Endothelial cell of umbilical vein (primary cell): Measurements from ENCODE around the gene MSANTD7.

ENCODE experiments used
- CTCF ChIP-seq, 2 donors: IDR thresholded peaks; 1 replicate in 1 of 2; 2 replicates in 1 of 2; pipeline ENCODE4 v1.5.1; 2011; ENCODE audit warnings: low read length in 2 of 2, mild to moderate bottlenecking in 2 of 2, moderate library complexity in 2 of 2, control low read depth in 1 of 2, inconsistent platforms in 1 of 2, low read depth in 1 of 2; ENCODE audit not compliant: insufficient read depth in 1 of 2; ENCODE audit errors: extremely low read depth in 1 of 2
- MYC ChIP-seq: IDR thresholded peaks from one replicate; pipeline ENCODE4 v1.6.1; 2011; ENCODE audit warnings: mild to moderate bottlenecking, low read depth, low read length
- POLR2A ChIP-seq: IDR thresholded peaks from 2 replicates; pipeline ENCODE4 v1.6.1; 2012; ENCODE audit warnings: low read depth, mild to moderate bottlenecking, control low read depth, low read length
- POLR2AphosphoS5 ChIP-seq: IDR thresholded peaks from 2 replicates; pipeline ENCODE4 v1.6.1; 2012; ENCODE audit warnings: low read depth, mild to moderate bottlenecking, control low read depth, low read length, moderate library complexity; ENCODE audit not compliant: insufficient read depth

- no peak for TF ChIP-seq POLR2A
- no peak for TF ChIP-seq CTCF (IDR thresholded peaks at IDR 0.05; ENCODE audit: extremely low read depth in 1 of 2, insufficient read depth in 1 of 2, low read depth in 1 of 2, low read length in 2 of 2)
- TF ChIP-seq POLR2AphosphoS5, result no peak
- no peak for TF ChIP-seq MYC
Measured at GRCh38 chr10:14815681-14816080, 22.4 kb upstream of the MSANTD7 start.
